Measurements from ENCODE around the gene KRT73.

Gene KRT73

DNA sequence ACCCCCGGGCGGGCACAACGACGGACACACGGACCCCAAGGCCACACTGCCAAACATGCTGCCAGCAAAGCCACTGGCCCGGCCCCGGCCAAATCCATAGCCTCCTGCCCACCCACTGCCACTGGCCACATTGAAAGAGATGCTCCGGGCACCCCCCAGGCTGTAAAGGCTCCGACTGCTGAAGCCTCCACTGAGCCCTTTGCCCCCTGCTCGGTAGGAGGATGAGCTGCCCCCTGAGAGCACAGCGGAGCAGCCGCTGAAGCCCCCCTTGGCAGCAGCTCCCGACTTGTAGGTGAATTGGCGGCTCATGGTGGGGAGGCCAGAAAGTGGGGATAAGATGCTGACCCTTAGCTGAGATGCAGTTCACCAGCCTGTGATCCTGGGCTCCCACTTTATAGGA lies at the start of gene KRT73:
TSS of gene KRT73 (minus strand) at position 344 of the 400 bp plus-strand sequence. CDS start at position 309, 35 bp downstream.
- DNase-seq: no peak

DNA sequence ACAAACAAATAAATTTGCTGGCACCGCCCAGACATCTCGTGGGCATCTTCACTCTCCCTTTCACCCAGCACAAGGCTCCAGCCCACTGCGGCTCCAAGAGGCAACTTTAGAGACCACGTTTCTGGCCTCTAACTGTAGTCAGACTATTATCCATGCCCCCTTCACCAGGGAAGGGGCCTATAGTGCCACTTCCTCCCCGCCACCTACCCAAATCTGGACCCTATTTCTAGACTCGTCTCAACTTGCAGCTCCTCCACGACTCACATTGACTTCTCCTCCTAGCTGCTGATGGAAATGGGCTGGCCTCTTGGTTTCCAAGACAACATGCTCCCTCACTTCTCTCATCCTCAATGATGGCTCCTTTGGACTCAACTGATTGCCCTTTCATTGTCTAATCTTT lies 49.6 kb upstream of the KRT73 start:
- no peak for DNase-seq

- no peak for DNase-seq
These were observed 49.1 kb upstream of the KRT73 start for GRCh38 chr12:52667509-52667908.

DNA sequence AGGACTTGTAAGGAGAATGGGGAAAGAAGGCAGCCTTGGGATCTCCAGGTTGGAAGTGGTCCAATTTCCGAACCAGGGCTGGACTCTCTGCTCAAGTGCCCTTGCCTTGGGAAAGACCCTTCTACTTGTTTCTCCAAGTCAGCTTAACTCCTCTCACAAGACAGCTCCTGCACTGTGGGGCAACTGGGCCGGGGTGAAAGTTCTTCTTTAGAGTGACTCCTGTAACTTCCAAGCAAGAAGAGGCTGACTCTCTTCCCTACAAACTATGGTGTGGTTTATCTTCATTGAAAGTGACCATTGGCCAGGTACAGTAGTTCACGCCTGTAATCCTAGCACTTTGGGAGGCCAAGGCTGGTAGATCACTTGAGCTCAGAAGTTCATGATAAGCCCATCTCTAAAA lies 48.1 kb upstream of the KRT73 start:
- no peak for DNase-seq

- no peak for DNase-seq
These were observed 45.1 kb upstream of the KRT73 start for GRCh38 chr12:52663420-52663819.

GRCh38 chr12:52662918-52663229 lies 44.5 kb upstream of the KRT73 start:
- no peak for DNase-seq

DNA sequence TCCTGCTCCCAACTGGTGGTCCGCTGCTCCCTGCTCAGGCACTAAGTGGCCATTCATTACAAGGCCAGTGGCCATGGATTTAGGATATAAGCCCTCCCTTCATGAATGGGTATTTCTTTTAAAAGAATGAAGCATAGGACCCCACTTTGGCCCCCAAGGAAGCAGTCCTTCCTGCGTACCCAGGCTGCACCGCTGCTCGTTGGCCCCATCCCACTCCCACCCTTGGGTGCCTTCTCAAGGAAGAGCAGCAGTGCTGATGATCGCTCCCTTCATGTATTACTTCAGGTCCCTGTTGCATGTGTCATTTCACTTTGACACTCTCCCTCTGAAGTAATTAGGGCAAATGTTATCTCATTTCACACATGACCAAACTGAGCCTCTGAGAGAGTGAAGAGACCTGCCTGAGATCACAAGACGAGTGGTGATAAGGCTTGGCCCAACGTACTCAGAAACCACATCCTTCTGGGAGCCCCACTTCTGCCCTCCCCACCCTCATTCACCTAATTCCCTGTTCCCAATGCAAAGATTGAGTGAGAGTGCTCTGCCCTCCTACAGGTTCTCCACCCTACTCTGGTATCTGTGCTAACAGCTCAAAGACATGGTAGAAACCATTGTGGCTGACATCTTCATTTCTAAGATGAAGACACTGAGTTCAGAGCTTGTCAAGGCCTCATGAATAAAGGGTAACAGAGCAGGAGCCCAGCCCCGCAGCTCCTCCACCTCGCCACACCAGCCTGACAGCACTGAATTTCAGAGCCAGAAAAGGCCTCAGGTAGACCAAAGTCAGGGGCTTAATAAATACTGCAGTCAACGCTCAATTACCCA lies 43.9 kb upstream of the KRT73 start:
- no peak for DNase-seq

DNA sequence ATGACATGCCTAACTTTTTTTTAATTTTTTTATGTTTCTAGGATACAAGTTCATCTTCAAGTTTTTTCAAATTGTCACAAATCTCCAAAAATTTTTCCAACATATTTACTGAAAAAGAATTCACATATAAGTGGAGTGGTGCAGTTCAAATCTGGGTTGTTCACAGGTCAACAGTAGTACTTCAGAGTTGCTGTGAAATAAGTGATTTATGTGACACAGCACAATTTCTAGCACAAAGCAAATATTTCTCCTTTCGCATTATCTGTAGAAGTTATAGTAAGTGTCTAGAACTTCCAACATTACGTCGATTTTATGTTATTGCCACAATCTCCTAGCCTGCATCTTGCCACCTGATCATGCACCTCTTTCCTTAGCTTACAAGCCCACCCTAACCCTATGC lies 43.3 kb upstream of the KRT73 start:
- no peak for DNase-seq

DNA sequence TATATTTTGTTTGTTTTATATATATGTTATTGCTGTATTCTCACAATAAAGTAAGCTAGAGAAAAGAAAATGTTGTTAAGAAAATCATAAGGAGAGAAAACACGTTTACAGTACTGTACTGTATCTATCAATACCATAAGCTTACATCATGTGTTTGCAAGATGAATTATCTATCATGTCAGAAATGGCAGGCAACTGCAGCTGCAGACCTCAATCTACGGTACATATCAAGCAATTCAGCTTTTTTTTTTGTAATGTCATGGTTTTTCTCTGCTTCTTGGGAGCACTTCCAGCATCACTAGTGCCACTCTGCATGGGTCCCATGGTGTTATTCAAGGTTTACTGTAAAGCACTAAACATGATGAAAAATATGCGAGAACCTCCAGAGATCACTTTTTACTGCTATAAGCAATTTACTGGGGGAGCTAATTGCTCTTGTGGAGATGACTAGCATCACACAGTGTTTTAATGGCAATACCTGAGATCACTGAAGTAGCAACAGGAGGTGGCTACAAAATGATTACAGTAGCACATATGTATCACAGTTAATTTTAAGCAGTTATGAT lies 42.7 kb upstream of the KRT73 start:
- DNase-seq: no peak

DNA sequence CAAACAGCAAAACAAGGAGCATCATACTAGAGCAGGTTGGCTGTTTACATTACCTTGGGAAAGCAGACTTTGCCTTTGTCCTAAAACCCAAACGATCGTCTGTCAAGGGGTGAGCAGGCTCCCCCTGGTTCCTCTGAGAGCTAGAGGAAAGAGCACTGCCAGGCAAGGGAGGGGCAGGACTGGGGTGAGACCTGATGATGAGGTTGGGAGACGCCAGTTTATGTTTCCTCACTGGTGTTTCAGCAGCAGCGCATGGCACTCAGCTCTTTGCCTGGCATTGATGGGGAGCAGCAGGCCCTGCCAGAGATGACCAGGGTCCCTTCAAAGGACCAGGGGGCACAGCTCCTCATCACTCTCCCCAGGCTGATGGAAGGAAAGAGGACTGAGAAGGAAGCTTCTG lies 41.6 kb upstream of the KRT73 start:
- DNase-seq: no peak

DNA sequence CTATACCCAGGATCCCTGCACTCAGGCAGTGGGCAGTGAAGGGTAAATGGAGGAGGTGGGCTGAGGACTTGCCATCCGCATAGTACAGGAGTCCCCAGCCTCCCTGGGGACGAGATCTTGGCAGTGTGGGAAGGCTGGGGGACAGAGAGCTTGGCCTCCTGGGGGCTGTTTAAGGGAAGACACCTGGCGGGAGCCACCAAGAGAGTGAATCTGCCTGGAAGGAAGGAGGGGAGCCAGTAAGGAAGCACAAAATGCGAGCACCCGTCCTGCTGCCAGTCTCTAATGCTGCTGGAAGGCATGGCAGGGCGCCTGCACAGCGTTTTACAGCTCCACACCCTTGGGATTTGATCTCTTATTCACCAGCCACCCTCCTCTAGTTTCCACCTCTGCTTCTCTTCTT lies 41.0 kb upstream of the KRT73 start:
- DNase-seq: no peak

DNA sequence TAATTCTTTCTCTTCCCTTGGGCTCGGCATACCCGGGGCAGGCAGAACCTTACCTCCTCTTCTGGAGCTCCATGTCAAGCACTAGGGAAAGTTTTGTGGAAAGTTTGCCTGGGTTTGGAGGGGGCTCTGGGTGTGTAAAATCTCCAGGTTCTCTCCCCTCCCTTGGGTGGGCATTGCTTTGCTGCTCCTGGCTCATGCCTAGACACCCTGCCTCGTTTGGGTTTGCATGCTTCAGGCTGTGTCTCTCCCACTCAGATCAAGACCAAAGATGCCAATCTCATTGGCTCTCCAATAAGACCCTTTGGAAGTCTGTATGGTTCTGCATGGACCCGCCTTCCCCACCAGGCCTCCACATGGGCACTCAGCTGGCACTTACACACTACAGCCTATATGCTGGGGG lies 39.8 kb upstream of the KRT73 start:
- DNase-seq: no peak

DNA sequence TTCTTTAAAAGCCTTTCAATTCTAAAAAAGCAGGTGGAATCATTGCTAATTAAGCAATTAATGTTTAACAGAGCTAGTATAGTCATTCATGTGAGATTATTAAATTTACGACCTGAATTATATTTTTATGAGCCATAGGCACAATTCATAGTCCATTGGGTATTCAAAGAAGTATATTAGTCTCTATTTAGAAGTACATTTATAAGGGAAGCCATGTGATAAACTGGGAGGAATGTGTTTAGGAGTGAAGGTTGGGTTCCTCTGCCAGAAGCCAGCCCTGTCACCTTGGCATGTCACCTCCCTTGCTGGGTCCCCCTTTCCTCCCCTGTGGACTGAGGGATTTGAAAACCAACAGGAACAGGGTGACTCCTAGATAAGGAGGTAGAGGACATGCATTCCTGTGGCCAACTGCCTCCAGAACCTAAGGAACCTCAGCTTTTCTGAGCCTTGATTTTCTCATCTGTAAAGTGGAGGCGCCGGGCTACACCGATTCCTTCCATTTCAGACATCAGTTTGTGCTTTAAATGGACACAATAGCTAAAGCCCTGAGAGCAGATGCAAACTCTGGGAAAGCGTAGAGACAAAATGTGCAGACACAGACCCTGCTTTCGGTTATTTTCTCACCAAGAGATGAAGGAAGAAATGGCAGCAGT lies 39.0 kb upstream of the KRT73 start:
- DNase-seq: no peak

GRCh38 chr12:52656616-52657015 lies 38.3 kb upstream of the KRT73 start:
- no peak for DNase-seq

DNA sequence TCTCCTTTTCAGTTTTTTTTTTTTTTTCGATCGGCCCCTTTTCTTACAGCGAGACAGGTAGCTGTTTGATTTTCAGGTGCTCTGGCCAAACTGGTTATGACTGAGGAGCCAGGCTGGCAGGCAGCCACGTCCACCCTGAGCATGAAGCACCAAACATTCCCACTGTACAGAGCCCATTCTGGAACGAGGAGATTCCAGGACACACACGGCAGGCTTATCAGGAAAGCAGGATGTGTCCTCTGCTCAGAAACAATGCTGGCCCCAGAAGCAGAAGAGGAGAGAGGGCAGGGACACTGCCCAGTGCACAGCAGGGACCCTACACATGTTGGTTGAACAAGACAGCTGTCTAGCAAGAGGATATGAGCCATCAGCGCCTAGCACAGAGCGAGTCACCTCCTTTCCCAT lies 37.4 kb upstream of the KRT73 start:
- no peak for DNase-seq

- DNase-seq: no peak
These were observed 36.9 kb upstream of the KRT73 start for GRCh38 chr12:52655251-52655650.

GRCh38 chr12:52651726-52652261 lies 33.4 kb upstream of the KRT73 start, which contains the start of gene KRT2:
TSS of gene KRT2 (minus strand) at chr12:52652211. CDS start at chr12:52652142, 69 bp downstream.
- DNase-seq: no peak

DNA sequence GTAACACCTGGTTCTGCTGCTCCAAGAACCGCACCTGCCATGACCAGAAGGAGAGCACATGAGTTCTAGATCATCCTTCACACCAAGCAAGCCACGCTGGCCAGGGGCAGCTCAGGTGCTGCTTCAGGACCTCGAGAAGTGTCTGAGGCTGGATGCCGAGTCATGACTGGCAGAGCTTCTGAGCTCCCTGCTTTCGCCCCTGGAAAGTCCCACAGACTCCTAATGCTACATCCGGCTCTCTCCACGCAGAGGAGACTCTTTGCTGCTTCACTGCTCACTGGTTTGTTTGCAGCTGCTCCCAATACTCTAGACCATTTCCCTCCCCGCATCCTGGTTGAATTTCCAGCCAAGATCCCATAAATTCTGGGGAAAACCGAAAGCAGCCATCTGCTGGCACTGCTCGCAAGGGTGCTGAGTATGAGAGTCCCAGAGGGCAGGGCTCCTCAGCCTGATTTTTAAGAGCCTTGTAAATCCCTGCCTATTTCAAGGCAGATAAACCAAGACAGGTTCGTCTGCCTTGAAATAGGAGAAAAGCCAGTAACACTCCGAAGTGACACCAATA lies 32.2 kb upstream of the KRT73 start:
- peak; percentile 37 for DNase-seq

- DNase-seq: no peak
These were observed 30.7 kb upstream of the KRT73 start for GRCh38 chr12:52649066-52649465.

DNA sequence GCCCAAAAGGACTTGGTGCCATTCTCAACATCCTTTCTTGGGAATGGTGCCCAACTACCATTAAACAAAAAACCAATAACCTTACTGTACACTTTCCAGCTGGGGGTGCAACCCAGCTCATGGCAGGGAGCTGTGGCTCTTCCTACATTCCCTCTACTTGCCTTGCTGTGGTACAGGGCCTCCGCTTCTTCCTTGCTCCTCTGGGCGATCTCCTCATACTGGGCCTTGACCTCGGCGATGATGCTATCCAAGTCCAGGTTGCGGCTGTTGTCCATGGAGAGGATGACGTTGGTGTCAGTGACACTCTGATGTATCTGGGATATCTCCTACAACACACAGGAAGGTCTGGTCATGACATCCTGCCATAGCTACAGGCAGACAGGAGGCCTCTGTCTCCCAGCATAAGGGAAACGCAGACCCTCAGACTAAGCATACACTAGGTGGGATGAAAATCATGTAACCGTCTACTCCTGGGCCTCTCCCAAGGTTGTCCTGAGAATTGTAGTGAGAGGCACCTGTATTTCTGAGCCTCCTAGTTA lies 29.7 kb upstream of the KRT73 start:
- no peak for DNase-seq

- no peak for DNase-seq
These were observed 29.2 kb upstream of the KRT73 start for GRCh38 chr12:52647601-52648000.

DNA sequence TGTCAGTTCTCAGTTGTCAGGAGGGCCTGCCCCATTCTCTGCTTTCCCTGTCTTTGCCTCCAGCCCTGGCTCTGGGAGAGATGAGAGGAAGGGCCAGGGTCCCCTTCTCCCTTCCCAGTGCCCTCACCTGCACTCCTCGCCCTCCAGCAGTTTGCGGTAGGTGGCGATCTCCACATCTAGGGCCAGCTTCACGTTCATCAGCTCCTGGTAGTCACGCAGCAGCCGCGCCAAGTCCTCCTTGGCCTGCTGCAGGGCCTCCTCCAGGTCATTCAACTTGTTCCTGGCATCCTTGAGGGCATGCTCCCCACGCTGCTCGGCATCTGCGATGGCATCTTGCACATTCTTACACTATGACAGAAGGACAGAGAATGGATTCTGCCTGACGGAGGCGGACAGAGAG lies 28.3 kb upstream of the KRT73 start:
- no peak for DNase-seq

DNA sequence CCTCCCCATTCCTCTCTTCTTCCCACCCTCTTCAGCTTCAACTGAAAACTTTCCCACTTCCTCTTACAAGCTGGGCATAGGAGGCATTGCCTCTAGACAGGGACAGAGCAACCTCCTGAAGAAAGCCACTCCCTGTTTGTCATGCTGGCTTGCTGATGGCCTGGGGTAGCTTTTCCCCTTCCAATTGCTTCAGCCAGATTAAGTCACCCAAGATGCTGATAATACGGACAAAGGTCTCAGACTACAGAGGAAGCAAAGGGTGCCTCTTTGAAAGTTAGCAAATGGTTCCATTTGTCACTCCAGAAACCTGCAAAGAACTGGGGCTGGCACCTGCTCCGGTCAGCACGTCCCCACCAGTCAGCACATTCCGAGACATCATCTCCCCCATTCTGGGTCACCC lies 27.6 kb upstream of the KRT73 start:
- DNase-seq: no peak

Measured in kidney glomerular epithelial cell (primary cell).